ENCODE data around the gene CNPY2.

- TF ChIP-seq POLR2A (IDR thresholded peaks at IDR 0.05; ENCODE audit: low read depth, low read length) (no peak), POLR2AphosphoS5 (IDR thresholded peaks at IDR 0.05; ENCODE audit: low read depth, low read length) (no peak), TAF1 (IDR thresholded peaks at IDR 0.05; ENCODE audit: borderline replicate concordance, low read depth, low read length) (no peak)
Observed at GRCh38 chr12:56341616-56342015, 25.8 kb upstream of the CNPY2 start.

Measured in GM12892 (cell line).